Prostate gland (tissue), 2 donors: Measurements from ENCODE around the gene CRAT. TPM values are rescaled to one million over a fixed set of nuclear protein-coding genes. Genes with fewer than 3 reads are reported as not detected.
"Not testable (repeated sequence)": the region's sequence is repeated elsewhere in the genome, so short reads cannot be mapped to it uniquely, and the experiment has no call there.

ENCODE experiments used
- DNase-seq: peaks from one replicate; pipeline ENCODE4 v3.0.0-alpha.2; 2019; ENCODE audit warnings: low spot score
- H3K27ac ChIP-seq, 2 donors: fragments of 200-600 bp; sonication (generic); 2 replicates each; pipeline ENCODE4 v1.5.1; 2017 to 2019
- H3K27me3 ChIP-seq: fragments of 200-600 bp; sonication (generic); replicated peaks from 2 replicates; pipeline ENCODE4 v1.5.1; 2019; ENCODE audit not compliant: insufficient read depth
- H3K36me3 ChIP-seq, 2 donors: fragments of 200-600 bp; sonication (generic); 1 replicate in 1 of 2; 2 replicates in 1 of 2; pipeline versions ENCODE4 v1.5.1 to v1.8.1; 2017 to 2019
- H3K4me1 ChIP-seq: fragments of 200-600 bp; sonication (generic); replicated peaks from 2 replicates; pipeline ENCODE4 v1.5.1; 2019
- H3K4me3 ChIP-seq, 2 donors: fragments of 200-600 bp; sonication (generic); 2 replicates each; pipeline ENCODE4 v1.5.1; 2017 to 2019
- H3K9me3 ChIP-seq: fragments of 200-600 bp; sonication (generic); 2 replicates; pipeline ENCODE4 v1.5.1; 2017
- POLR2A ChIP-seq: fragments of 450-650 bp; IDR thresholded peaks from one replicate; pipeline ENCODE4 v1.6.1; 2016; ENCODE audit warnings: antibody characterized with exemption, mild to moderate bottlenecking
- POLR2AphosphoS5 ChIP-seq: sonication (generic); formaldehyde crosslinking; IDR thresholded peaks from one replicate; pipeline ENCODE4 v1.6.1; 2017; ENCODE audit warnings: antibody characterized with exemption
- WGBS: methylation state at CpG from one replicate; pipeline ENCODE4 v1.1.5; 2018; 5-methylcytosine and 5-hydroxymethylcytosine counted together
- intact Hi-C: fragments of 100-400 bp; cut with DNase I; formaldehyde crosslinking; loops from one replicate; pipeline ENCODE4 v1.14.2; 2022
- total RNA-seq, 2 donors: library from RNA; depleted of rRNA; stranded (reverse); fragments of >200 nt; gene quantifications; one replicate each; pipeline ENCODE4 v1.1.0, GENCODE V29; 2016
- TF ChIP-seq, protein P1 (sequence below), 4 experiments: fragments of 200-600 bp in 2 of 4; fragments of 450-650 bp in 2 of 4; sonication (generic) in 2 of 4; IDR thresholded peaks; 1 replicate in 3 of 4; 2 replicates in 1 of 4; pipeline ENCODE4 v1.5.1; 2016 to 2019; ENCODE audit warnings: antibody characterized with exemption in 4 of 4, mild to moderate bottlenecking in 2 of 4, moderate library complexity in 2 of 4

The CRAT gene
- total RNA-seq, 2 donors from 2014 or later, result 59.8 to 98.3 TPM

DNA sequence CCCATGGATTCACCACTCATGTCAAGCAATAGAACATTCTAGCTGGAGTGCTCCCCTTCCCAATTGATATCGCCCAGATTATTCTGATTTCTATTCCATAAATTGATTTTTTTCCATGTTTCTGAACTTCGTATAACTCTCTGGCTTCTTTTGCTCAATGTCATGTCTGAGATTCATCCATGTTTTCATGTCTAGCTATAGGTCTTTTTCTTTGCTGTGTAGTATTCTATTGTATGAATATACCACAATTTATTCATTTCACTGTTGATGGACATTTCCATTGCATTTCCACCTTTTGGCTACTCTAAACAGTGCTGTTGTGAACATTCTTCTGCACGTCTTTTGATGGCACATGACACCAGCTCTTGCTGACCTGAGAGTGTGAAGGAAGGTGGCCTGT is 20.2 kb upstream of the CRAT start:
- no peak for DNase-seq
- 64% methylated on average over 3 of the region's 3 CpGs for WGBS
- TF ChIP-seq POLR2A (no peak), POLR2AphosphoS5 (no peak)
- TF ChIP-seq, protein P1, sequence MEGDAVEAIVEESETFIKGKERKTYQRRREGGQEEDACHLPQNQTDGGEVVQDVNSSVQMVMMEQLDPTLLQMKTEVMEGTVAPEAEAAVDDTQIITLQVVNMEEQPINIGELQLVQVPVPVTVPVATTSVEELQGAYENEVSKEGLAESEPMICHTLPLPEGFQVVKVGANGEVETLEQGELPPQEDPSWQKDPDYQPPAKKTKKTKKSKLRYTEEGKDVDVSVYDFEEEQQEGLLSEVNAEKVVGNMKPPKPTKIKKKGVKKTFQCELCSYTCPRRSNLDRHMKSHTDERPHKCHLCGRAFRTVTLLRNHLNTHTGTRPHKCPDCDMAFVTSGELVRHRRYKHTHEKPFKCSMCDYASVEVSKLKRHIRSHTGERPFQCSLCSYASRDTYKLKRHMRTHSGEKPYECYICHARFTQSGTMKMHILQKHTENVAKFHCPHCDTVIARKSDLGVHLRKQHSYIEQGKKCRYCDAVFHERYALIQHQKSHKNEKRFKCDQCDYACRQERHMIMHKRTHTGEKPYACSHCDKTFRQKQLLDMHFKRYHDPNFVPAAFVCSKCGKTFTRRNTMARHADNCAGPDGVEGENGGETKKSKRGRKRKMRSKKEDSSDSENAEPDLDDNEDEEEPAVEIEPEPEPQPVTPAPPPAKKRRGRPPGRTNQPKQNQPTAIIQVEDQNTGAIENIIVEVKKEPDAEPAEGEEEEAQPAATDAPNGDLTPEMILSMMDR (IDR thresholded peaks at IDR 0.05), result no peak
- intact Hi-C loops, result loop anchor here (5.0 kb wide), 1 partner anchor 652 kb away; no protein-coding TSS in a partner anchor
- no peaks in the 10 kb centered on the region for H3K27me3 ChIP-seq
- H3K9me3 ChIP-seq, result no peaks in the 10 kb centered on the region
- no peaks in the 10 kb centered on the region for H3K4me1 ChIP-seq
- no peak overlapping the region for H3K4me3 ChIP-seq
- H3K27ac ChIP-seq, result no peak overlapping the region
- no peaks in the 10 kb centered on the region for H3K36me3 ChIP-seq

DNA sequence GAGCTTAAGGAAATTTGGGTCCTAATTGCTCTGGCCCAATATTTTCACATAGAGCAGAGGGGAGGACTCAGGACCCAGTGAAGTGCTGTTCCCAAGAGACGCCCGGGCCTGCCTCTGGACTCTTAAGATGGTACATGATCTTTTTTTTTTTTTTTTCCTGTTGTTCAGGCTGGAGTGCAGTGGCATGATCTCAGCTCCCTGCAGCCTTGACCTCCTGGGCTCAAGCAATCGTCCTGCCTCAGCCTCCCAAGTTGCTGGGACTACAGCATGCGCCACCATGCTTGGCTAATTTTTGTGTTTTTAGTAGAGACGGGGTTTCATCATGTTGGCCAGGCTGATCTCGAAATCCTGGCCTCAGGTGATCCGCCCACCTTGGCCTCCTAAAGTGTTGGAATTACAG is 19.7 kb upstream of the CRAT start:
- not testable (repeated sequence) for H3K27ac ChIP-seq, H3K4me3 ChIP-seq, H3K36me3 ChIP-seq, H3K4me1 ChIP-seq, H3K9me3 ChIP-seq, H3K27me3 ChIP-seq, DNase-seq
- intact Hi-C loops, result loop anchor here (5.0 kb wide), 1 partner anchor 652 kb away; no protein-coding TSS in a partner anchor
- 86% methylated on average over 7 of the region's 7 CpGs for WGBS

DNA sequence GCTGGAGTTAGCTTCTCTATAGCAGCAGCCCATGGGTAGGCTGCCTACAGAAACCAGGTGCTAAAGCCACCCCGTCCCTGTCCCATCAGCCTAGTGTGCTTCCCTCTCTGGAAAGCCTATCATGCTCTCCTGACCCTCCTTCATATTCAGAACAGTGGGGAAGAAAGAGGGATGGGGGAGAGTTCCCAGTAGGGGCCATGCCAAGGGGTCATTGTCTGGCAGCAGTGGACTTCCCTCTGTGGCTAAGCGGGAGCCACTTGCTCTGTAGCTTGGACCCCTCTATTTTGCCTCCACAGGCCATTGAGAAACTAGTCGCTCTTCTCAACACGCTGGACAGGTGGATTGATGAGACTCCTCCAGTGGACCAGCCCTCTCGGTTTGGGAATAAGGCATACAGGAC is 18.1 kb upstream of the CRAT start:
- Histone ChIP-seq H3K36me3 (no peaks in the 10 kb centered on the region), H3K9me3 (no peaks in the 10 kb centered on the region), H3K4me1 (no peaks in the 10 kb centered on the region), H3K27me3 (no peaks in the 10 kb centered on the region), H3K27ac (no peak overlapping the region), H3K4me3 (no peak overlapping the region)
- 96% methylated on average over 5 of the region's 5 CpGs for WGBS
- no peak for DNase-seq
- intact Hi-C loops, result no loop called here
- TF ChIP-seq POLR2A, result no peak
- TF ChIP-seq, protein P1 (IDR thresholded peaks at IDR 0.05), result no peak

DNA sequence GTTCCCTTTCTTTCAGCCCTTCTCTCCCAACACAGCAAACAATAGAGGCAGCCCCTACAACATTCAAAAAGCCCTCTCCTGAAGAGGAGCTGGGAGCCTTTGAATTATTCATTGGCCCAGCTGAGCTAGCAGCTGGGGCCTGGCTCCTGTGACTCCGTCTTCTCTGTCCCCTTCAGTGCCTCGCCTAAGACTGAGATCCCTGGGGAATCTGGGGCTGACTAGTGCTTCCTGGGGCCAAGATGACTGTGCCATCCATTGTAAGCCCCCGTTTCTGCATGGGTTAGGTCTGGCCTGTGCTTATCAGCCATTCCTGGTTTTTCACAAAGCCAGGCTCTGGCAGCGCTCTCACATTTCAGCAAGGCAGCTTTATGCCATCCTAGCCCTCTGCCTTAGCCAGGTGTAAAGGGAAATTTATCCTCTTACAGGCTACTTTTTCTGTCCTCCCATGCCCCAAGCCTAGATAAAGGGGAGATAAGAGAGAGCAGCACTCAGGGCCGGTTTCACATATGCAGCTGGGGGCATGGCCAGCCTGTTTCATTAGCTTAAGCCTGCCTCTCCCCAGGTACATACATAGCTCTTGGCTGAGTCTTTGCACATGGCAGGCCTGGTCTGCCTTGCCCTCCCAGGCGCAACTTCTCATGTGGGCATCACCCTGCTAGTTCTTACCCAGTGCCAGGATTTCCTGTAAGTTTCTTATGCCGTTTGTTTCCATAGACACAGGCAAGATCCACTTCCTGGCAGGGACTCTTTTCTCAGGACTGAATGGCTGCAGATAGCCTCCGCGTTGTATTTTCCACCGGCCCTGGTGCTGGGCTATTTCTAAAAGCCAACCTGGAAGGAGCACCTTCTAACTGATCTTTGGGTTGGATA is 16.4 kb upstream of the CRAT start:
- Histone ChIP-seq H3K27ac (no peak overlapping the region), H3K9me3 (no peaks in the 10 kb centered on the region), H3K4me3 (no peak overlapping the region), H3K27me3 (no peaks in the 10 kb centered on the region), H3K4me1 (no peaks in the 10 kb centered on the region), H3K36me3 (no peaks in the 10 kb centered on the region)
- TF ChIP-seq POLR2AphosphoS5, result no peak
- TF ChIP-seq, protein P1 (IDR thresholded peaks at IDR 0.05), result no peak
- TF ChIP-seq POLR2A, result no peak
- intact Hi-C loops, result no loop called here
- DNase-seq, result no peak
- WGBS, result 72% methylated on average over 10 of the region's 10 CpGs

DNA sequence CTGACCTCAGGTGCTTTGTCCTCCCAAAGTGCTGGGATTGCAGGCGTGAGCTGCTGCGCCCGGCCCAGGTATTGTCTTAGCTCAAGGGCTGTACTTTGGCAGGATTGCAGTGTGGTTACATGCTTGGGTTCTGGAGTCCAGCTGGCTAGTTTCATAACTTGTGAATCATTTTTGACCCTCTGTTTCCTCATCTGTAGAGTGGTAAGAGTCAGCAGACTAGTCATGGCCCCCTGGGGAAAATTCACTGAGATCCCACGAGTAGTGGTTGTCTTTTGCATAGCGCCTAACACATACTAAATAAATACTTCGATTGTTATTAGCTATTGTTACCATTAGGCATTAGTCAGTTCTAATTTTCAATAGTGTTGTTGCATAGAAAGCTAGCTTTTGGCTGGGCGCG is 14.9 kb upstream of the CRAT start:
- no peak for DNase-seq
- H3K27me3 ChIP-seq, result no peaks in the 10 kb centered on the region
- 91% methylated on average over 8 of the region's 8 CpGs for WGBS
- TF ChIP-seq POLR2A (no peak), POLR2AphosphoS5 (no peak)
- TF ChIP-seq, protein P1 (IDR thresholded peaks at IDR 0.05), result no peak
- H3K27ac ChIP-seq, result no peak overlapping the region
- no peak overlapping the region for H3K4me3 ChIP-seq
- H3K36me3 ChIP-seq, result no peaks in the 10 kb centered on the region
- H3K4me1 ChIP-seq, result peaks cover 7% of the 10 kb centered on the region
- H3K9me3 ChIP-seq, result no peaks in the 10 kb centered on the region
- intact Hi-C loops, result no loop called here
